ENCODE measurements around the gene MYO18A. TPM values are rescaled to one million over a fixed set of nuclear protein-coding genes. Genes with fewer than 3 reads are reported as not detected.

The MYO18A gene
- total RNA-seq, 4 donors from 2014 or later = 71.6 to 125 (median 104) TPM

DNA sequence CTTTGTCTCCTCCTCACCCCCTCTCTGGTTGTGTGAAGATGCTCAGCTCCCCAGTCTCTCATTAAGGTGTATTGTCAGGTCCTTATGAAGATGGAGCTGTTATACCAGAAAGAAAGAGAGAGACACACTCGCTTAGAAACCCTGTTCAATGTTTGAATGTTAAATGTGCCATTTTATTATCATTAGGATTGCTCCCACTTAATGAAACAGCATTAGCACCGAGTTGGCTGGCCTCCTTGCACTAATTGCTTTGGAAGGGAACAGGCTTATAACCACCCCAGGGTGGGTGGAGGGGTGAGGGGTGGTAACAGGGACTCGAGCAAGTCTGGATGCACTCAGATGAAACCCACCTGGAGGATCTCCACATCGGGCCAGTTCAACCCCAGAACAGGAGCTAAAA is 122.8 kb downstream of the MYO18A start:
- no peak overlapping the region for H3K4me3 ChIP-seq
- H3K9me3 ChIP-seq = no peaks in the 10 kb centered on the region
- WGBS, 2 donors = 54 to 61% methylated on average over 4 of the region's 4 CpGs
- no peaks in the 10 kb centered on the region for H3K27me3 ChIP-seq
- DNase-seq (ENCODE audit: low spot score in 2 of 2) = no peak
- H3K27ac ChIP-seq = no peak overlapping the region
- TF ChIP-seq POLR2A (IDR thresholded peaks at IDR 0.05) (no peak), EP300 (IDR thresholded peaks at IDR 0.05) (no peak)
- TF ChIP-seq, protein P1, sequence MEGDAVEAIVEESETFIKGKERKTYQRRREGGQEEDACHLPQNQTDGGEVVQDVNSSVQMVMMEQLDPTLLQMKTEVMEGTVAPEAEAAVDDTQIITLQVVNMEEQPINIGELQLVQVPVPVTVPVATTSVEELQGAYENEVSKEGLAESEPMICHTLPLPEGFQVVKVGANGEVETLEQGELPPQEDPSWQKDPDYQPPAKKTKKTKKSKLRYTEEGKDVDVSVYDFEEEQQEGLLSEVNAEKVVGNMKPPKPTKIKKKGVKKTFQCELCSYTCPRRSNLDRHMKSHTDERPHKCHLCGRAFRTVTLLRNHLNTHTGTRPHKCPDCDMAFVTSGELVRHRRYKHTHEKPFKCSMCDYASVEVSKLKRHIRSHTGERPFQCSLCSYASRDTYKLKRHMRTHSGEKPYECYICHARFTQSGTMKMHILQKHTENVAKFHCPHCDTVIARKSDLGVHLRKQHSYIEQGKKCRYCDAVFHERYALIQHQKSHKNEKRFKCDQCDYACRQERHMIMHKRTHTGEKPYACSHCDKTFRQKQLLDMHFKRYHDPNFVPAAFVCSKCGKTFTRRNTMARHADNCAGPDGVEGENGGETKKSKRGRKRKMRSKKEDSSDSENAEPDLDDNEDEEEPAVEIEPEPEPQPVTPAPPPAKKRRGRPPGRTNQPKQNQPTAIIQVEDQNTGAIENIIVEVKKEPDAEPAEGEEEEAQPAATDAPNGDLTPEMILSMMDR (IDR thresholded peaks at IDR 0.05) = no peak
- H3K4me1 ChIP-seq = no peaks in the 10 kb centered on the region
- no peaks in the 10 kb centered on the region for H3K36me3 ChIP-seq

DNA sequence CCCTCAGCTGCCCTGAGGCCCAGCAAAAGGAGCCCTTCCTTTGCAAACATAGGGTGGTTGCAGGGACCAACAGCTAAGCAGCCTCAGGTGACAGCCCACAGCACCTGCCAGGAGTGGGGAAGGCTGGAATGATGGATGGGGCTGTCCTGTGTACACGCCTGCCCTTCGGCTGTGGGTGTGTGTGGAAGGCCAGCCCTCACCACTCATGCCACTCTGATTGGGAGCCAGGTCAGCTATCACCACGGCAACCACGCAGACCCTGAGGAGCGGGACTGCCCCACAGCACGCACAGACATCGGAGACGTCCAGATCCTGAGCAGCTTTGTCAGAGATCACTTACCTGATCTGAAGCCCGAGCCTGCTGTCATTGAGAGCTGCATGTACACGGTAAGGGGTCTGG is 125.4 kb downstream of the MYO18A start:
- Histone ChIP-seq H3K4me1 (no peaks in the 10 kb centered on the region), H3K9me3 (no peaks in the 10 kb centered on the region), H3K4me3 (no peak overlapping the region), H3K27me3 (no peaks in the 10 kb centered on the region), H3K36me3 (no peaks in the 10 kb centered on the region), H3K27ac (no peak overlapping the region)
- no peak for TF ChIP-seq EP300 (IDR thresholded peaks at IDR 0.05)
- WGBS, 2 donors = 52 to 55% methylated on average over 2 to 8 of the region's 10 CpGs
- DNase-seq (ENCODE audit: low spot score in 2 of 2) = no peak

DNA sequence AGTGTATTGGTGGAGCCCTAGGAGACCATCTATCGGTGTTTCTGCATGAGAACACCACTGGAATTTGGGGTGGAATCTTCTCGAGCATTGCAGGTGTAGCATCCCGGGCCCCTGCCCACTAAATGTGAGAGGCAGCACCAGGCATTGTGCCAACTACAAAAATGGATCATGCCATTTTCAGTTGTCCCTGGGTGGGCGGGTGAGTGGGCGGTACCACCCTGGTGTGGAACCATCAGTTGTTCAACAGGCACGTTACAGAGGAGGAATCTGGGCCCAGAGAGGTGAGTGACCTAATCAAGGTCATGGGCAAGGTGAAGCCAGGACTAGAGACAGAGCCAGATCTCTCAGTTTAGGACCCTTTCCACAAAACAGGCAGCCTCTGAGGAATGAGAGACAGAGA is 128.5 kb downstream of the MYO18A start:
- H3K4me3 ChIP-seq = no peak overlapping the region
- no peaks in the 10 kb centered on the region for H3K4me1 ChIP-seq
- H3K27ac ChIP-seq = no peak overlapping the region
- TF ChIP-seq, protein P1 (IDR thresholded peaks at IDR 0.05) = no peak
- TF ChIP-seq EP300 (IDR thresholded peaks at IDR 0.05) = no peak
- TF ChIP-seq POLR2A (IDR thresholded peaks at IDR 0.05) = no peak
- no peaks in the 10 kb centered on the region for H3K36me3 ChIP-seq
- DNase-seq (ENCODE audit: low spot score in 2 of 2) = no peak
- 61 to 68% methylated on average over 6 of the region's 6 CpGs for WGBS, 2 donors
- no peaks in the 10 kb centered on the region for H3K9me3 ChIP-seq
- H3K27me3 ChIP-seq = no peaks in the 10 kb centered on the region

DNA sequence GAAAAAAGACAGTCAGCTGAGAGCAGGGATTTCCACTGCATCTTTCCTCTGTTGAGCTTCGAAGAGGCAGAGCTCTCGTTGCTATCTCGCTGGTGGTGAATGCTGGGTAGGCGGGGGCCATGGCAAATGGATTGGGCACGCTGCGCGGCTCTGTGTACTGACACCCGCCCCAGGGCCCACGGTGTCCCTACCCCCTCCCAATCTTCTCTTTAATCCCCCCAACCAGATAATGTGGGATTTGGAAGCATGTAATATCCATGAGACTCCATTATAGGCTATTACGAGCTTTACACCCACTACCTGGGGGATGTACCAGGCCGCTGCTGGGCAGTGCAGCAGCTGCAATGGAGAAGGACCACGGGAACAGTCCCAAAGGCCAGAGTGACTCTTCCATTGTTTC is 129.0 kb downstream of the MYO18A start:
- TF ChIP-seq, protein P1 (IDR thresholded peaks at IDR 0.05) = no peak
- TF ChIP-seq POLR2A (IDR thresholded peaks at IDR 0.05) = no peak
- no peak for TF ChIP-seq EP300 (IDR thresholded peaks at IDR 0.05)
- no peak for DNase-seq (ENCODE audit: low spot score in 2 of 2)
- Histone ChIP-seq H3K27me3 (no peaks in the 10 kb centered on the region), H3K27ac (no peak overlapping the region), H3K9me3 (no peaks in the 10 kb centered on the region), H3K4me3 (no peak overlapping the region), H3K36me3 (no peaks in the 10 kb centered on the region), H3K4me1 (no peaks in the 10 kb centered on the region)
- 73 to 75% methylated on average over 12 of the region's 12 CpGs for WGBS, 2 donors

DNA sequence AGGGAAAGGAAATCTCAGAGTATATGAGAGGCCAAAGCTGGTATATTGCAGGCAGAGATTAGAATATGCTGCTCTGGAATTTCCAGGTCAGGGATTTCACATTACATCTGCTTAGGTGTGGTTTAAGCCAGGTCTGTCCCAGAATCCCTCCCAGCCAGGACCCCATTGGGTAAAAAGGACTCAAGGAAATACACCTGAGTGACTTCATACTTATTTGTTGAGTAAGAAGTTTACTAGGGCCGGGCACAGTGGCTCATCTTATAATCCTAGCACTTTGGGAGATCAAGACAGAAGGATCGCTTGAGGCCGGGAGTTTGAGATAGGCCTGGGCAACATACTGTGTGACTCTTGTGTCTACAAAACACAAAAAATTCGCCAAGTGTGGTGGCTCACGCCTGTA is 130.0 kb downstream of the MYO18A start:
- H3K9me3 ChIP-seq = no peaks in the 10 kb centered on the region
- no peak overlapping the region for H3K27ac ChIP-seq
- WGBS, 2 donors = 92 to 98% methylated on average over 5 of the region's 5 CpGs
- TF ChIP-seq EP300 (IDR thresholded peaks at IDR 0.05) (no peak), POLR2A (IDR thresholded peaks at IDR 0.05) (no peak)
- TF ChIP-seq, protein P1 (IDR thresholded peaks at IDR 0.05) = no peak
- no peaks in the 10 kb centered on the region for H3K36me3 ChIP-seq
- H3K27me3 ChIP-seq = no peaks in the 10 kb centered on the region
- no peak for DNase-seq (ENCODE audit: low spot score in 2 of 2)
- no peaks in the 10 kb centered on the region for H3K4me1 ChIP-seq
- H3K4me3 ChIP-seq = no peak overlapping the region

DNA sequence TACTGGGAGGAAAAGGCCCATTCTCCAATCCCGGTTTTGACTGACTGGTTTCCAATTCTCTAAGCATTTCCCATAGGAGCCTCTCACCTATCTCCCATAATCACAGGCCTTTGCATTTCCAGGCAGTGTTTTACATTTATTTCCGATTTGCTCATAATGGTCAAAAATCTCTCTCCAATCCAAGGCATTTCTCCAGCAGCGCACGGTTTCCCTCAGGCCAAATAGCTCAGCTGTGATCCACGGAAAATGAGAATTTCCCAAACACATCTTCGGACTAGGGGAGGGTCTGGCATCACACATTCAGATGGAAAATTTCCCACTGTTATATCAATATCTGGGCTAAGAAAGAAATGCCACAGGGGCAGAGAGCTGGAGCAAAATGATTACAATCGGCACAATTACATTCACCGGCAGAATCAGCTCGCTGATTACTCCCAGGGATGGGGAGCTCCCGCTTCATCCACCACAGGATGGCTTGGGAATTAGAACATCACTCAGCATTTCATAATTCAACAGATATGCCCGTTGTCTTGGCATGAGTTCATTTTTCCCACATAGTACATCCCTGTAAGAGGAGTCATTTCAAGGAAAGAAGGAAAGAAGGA is 130.6 kb downstream of the MYO18A start:
- H3K9me3 ChIP-seq = no peaks in the 10 kb centered on the region
- H3K36me3 ChIP-seq = no peaks in the 10 kb centered on the region
- H3K4me1 ChIP-seq = no peaks in the 10 kb centered on the region
- H3K27me3 ChIP-seq = no peaks in the 10 kb centered on the region
- no peak for DNase-seq (ENCODE audit: low spot score in 2 of 2)
- no peak overlapping the region for H3K27ac ChIP-seq
- no peak overlapping the region for H3K4me3 ChIP-seq
- TF ChIP-seq POLR2A (IDR thresholded peaks at IDR 0.05) = no peak
- TF ChIP-seq EP300 (IDR thresholded peaks at IDR 0.05) = no peak
- TF ChIP-seq, protein P1 (IDR thresholded peaks at IDR 0.05) = no peak
- 74 to 81% methylated on average over 11 of the region's 11 CpGs for WGBS, 2 donors

Data from tibial nerve (tissue), 4 donors.